NCI-H2107 treated with DMSO at 0.1 percent for 48 hours (cell line): Measurements from ENCODE around the gene GSTA5.
"Not testable (repeated sequence)": the region's sequence is repeated elsewhere in the genome, so short reads cannot be mapped to it uniquely, and the experiment has no call there.

Experiments used
- DNase-seq: peaks from one replicate; lab custom pipeline; 2025; ENCODE audit not compliant: unreplicated experiment; lab: John Stamatoyannopoulos, UW

GSTA5 gene

DNA sequence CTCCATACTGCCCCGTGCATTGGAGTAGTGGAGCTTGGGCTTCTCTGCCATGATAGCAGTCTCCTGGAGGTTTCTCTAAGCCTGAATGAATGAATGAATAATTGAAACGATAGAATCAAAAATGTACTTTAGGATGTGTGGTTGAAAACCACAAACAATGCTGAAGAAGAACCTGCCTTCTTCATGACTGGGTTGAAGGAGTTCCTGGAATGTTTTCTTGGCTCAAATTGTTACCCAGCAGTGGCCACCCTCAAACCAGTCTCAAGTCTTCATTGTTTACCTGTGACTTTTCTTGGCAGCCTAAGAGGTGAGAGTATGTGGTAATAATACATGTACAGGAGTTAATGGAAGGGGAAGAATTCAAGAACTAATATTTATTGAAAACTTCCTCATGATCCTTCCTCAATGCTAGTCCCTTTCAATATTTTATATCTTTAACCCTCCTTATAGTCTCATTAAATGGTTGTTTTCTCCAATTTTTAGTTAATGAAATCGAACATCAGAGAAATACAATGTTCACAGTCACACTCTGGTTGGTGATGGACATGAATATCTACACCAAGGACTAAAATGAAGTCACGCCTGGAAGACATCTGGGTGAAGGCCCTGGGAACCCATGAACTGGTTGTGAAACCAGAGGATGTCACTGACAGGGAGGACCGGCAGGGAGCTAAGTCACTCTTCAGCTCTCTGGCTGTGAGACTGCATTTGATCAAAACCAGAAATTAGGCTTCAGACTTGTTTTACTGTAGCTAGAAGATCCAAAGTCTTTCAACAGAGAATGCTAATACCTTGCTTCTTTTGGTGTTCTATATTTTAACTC is at the start of gene GSTA5:
GSTA5 (minus strand) TSS at position 51 of the 823 bp plus-strand sequence.
- DNase-seq: no peak

DNA sequence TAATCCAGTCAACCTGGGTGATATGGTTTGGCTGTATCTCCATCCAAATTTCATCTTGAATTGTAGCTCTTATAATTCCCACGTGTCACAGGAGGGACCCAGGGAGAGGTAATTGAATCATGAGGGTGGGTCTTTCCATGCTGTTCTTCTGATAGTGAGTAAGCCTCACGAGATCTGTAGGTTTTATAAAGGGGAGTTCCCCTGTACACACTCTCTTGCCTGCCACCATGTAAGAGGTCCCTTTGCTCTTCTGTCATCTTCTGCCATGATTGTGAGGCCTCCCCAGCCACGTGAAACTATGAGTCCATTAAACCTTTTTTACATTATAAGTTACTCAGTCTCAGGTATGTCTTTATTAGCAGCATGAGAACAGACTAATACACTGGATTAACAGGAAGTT is 49.4 kb upstream of the GSTA5 start:
- no peak for DNase-seq

- DNase-seq: no peak
Observed at GRCh38 chr6:52887910-52888524, 47.4 kb upstream of the GSTA5 start.

DNA sequence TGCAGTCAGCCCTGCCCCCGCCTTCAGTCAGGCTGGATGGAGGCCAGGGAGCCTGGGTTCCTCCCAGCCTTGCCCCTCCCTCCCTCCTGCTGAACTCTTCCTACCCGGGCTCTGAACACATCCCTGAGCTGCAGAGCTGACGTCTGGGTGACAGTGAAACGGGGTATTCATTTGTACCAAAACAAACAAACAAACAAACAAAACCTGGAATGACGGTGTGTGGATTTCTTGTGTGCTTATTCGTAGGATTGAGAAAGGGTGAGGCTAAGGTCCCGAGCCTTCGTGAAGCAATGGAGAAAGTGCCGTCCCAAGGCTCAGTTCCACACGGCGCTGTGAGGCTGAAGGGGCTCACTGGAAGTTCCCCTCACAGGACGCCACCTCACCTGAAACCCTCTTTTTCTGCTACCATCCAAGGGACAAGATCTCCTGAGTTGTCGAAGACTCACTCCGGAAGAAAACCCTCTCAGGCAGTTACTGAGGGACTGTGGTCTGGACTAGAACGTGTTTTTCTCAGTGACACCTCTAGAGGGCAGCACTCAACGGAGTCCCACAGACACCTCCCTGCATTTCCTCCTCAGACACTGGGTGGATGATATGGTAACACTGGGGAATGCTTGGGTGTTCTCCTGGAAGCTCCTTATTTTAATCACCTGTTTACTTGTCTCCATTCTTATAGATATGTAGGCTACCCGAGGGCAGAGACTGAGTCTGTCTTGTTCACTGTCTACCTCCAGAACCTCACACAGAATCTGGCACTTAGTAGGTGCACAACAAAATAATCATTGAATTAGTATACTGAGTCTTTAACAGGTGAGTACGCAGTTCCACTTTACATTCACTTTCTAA is 41.6 kb upstream of the GSTA5 start:
- DNase-seq: peak; percentile 43

GRCh38 chr6:52881662-52881995 is 41.0 kb upstream of the GSTA5 start:
- DNase-seq: no peak

DNA sequence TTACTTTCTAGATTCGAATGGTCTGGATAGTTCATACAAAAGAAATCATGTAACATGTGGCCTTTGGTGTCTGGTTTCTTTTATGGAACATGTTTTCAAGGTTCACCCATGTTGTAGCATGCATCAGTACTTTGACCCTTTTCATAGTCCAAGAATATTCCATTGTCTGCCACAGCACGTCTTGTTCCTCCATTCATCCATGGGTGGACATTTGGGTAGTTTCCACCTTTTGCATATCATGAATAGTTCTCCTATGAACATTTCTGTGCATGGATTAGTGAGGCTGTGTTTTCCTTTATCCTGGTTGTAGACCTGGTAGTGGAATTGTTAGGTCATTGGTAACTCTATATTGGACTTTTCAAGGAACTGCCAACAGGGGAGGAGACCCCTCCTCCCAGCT is 37.2 kb upstream of the GSTA5 start:
- DNase-seq: no peak

GRCh38 chr6:52877168-52877567 is 36.6 kb upstream of the GSTA5 start:
- no peak for DNase-seq

DNA sequence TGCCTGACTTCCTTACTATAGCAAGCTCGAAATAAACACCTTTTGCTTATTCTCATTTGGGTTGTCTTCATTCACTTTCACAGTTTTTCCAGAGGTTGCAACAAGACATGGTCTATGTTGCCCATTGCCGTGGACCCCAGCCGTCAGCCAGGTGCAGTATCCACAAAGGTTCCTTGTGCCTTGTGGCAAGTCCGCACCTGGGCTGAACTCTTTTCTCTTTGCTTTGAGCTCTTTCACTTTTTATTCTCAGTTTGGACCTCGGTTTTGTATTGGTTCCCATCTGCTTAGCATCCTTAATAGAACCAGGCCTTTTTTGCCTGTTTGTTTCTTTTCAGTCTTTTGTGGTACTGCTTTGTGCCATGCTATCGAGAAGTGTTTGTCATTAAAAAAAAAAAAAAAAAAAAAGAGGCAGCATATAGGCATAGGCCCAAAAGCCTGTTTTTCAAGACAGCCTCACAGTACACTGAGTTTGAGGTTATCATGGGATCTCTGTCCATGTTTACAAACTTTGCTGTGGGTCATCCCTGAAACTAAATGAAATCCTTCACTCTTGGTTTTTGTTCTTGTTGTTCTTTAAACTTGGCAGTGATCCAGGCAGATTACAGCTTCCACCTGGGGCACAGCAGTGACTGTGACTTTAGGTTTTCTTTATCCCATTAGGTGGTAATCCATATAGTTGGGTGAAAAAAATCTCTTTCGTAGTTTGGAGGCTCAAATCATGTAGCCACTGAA is 35.6 kb upstream of the GSTA5 start:
- DNase-seq: no peak

GRCh38 chr6:52872031-52872430 is 31.4 kb upstream of the GSTA5 start:
- DNase-seq: no peak

- DNase-seq: no peak
Observed at GRCh38 chr6:52871621-52872020, 31.0 kb upstream of the GSTA5 start.

- not testable (repeated sequence) for DNase-seq
Observed at GRCh38 chr6:52870335-52871091, 29.9 kb upstream of the GSTA5 start.

- not testable (repeated sequence) for DNase-seq
Observed at GRCh38 chr6:52868899-52869298, 28.3 kb upstream of the GSTA5 start.

DNA sequence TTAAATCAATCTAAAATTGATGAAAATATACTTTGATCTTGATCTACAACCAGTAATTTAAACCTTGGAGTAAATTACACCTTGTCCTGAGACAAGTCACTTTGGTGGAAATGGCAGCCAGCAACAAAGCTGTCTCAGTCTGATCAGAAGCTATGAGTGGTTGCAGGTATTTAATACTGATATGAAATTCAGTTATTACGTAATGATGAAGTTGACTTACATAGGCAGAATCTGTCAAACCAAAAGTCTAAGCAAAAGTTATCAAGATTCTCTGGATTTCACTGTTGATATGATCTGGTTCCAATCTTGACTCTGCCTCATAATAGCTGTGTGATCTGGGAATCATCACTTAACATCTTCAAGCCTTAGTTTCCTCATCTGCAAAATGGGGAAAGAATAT is 27.6 kb upstream of the GSTA5 start:
- no peak for DNase-seq

- DNase-seq: not testable (repeated sequence)
Observed at GRCh38 chr6:52861151-52861550, 20.5 kb upstream of the GSTA5 start.

DNA sequence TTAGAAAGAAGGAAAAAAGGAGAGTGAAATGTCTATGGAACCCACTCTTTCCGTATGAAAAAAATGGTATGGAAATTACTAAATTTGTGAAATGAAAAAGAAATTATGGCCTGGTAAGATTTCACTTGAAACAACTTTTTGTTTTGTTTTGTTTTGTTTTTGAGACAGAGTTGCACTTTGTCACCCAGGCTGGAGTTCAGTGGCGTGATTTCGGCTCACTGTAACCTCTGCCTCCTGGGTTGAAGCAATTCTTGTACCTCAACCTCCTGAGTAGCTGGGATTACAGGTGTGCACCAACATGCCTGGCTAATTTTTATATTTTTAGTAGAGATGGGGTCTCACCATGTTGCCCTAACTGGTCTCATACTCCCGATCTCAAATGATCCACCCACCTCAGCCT is 17.8 kb upstream of the GSTA5 start:
- no peak for DNase-seq

- not testable (repeated sequence) for DNase-seq
Observed at GRCh38 chr6:52856137-52856536, 15.5 kb upstream of the GSTA5 start.

DNA sequence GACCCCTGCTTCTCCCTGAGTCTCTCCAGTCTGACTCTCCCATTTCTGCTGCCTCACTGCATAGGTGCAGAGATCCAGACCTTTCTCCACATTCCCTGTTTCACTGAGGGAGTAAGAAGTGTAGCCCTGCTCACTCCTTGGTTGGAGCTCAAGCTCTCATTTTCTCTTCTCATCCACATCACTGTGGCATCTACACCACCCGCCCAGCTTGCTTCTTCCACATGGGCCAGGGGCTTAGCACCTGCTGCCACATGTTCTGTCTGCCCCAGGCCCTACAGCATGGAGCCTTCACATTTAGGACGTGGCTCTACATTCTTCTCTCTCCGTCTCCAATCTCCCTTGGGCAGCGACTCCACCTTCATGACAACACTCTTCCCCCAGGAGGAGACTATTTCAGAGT is 8.5 kb upstream of the GSTA5 start:
- DNase-seq: no peak

GRCh38 chr6:52846002-52846401 is 5.4 kb upstream of the GSTA5 start:
- DNase-seq: no peak

DNA sequence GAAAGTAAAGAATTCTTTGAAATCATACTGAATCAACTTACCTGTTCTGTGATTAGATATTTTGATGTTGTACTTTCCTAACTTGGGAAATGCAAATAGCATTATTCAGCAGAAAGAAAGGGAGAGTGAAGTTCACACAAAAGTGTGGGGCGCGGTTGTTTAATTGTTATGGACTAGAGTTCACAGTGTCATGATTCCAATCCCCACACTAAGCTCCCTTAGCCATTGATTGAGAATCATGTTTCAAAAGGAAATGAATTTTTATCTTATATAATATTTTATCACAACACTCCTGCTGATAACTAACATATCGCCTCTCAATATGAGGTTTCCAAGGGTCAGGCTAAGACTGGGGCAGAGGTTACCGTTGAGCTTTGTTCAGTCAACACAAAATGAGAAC is 3.0 kb upstream of the GSTA5 start:
- DNase-seq: no peak
